Sigmoid colon (tissue), 7 donors: ENCODE measurements around the gene THNSL1. TPM values are rescaled to one million over a fixed set of nuclear protein-coding genes. Genes with fewer than 3 reads are reported as not detected.

Source experiments
- DNase-seq: peaks from one replicate; pipeline ENCODE4 v3.0.0-alpha.2; 2019
- H3K27ac ChIP-seq, 4 donors: fragments of 200-600 bp; sonication (generic); one replicate each; pipeline ENCODE4 v1.5.1; 2016 to 2019; ENCODE audit warnings: mild to moderate bottlenecking in 1 of 4
- H3K27me3 ChIP-seq, 3 donors: fragments of 200-600 bp; sonication (generic); one replicate each; pipeline ENCODE4 v1.5.1; 2019; ENCODE audit warnings: mild to moderate bottlenecking in 1 of 3
- H3K36me3 ChIP-seq, 4 donors: fragments of 200-600 bp; sonication (generic); one replicate each; pipeline ENCODE4 v1.5.1; 2016 to 2019
- H3K4me1 ChIP-seq, 4 donors: fragments of 200-600 bp; sonication (generic); one replicate each; pipeline ENCODE4 v1.5.1; 2017 to 2019
- H3K4me3 ChIP-seq, 4 donors: fragments of 200-600 bp; sonication (generic); one replicate each; pipeline ENCODE4 v1.5.1; 2017 to 2019; ENCODE audit warnings: mild to moderate bottlenecking in 2 of 4, moderate library complexity in 1 of 4
- H3K9me3 ChIP-seq, 4 donors: fragments of 200-600 bp in 3 of 4; sonication (generic) in 3 of 4; one replicate each; pipeline versions ENCODE4 v1.5.1 to v1.6.1; 2013 to 2019
- EP300 ChIP-seq, 4 donors: sonication (generic); formaldehyde crosslinking; IDR thresholded peaks; one replicate each; pipeline ENCODE4 v1.6.1; 2017; ENCODE audit warnings: antibody characterized with exemption in 4 of 4
- POLR2A ChIP-seq, 2 donors: fragments of 450-650 bp; IDR thresholded peaks; one replicate each; pipeline ENCODE4 v1.6.1; 2016; ENCODE audit warnings: antibody characterized with exemption in 2 of 2, mild to moderate bottlenecking in 2 of 2, moderate library complexity in 2 of 2
- POLR2AphosphoS5 ChIP-seq, 4 donors: sonication (generic); formaldehyde crosslinking; IDR thresholded peaks; one replicate each; pipeline ENCODE4 v1.6.1; 2017; ENCODE audit warnings: antibody characterized with exemption in 4 of 4
- WGBS, 2 donors: extraction: QIAGEN DNeasy Blood & Tissue Kit; methylation state at CpG; one replicate each; pipeline ENCODE4 v1.1.7; 2013; 5-methylcytosine and 5-hydroxymethylcytosine counted together
- intact Hi-C: fragments of 100-400 bp; cut with DNase I; formaldehyde crosslinking; loops from one replicate; pipeline ENCODE4 v1.15.1; 2023
- polyA plus RNA-seq, 3 donors: library from polyadenylated mRNA; stranded (reverse); fragments of 200-250 nt; gene quantifications; one replicate each; pipeline ENCODE4 v1.2.3, GENCODE V29; 2013
- total RNA-seq, 4 donors: library from RNA; depleted of rRNA; stranded (reverse); fragments of >200 nt; gene quantifications; one replicate each; pipeline ENCODE4 v1.1.0, GENCODE V29; 2016
- TF ChIP-seq, protein P1 (sequence below), 4 experiments: fragments of 450-650 bp in 3 of 4; fragments of 200-600 bp in 1 of 4; IDR thresholded peaks; one replicate each; pipeline ENCODE4 v1.5.1; 2016 to 2019; ENCODE audit warnings: antibody characterized with exemption in 4 of 4, mild to moderate bottlenecking in 3 of 4, moderate library complexity in 2 of 4
- donor health status: healthy with polysubstance abuse.
- donor health status: Bipolar disorder and iron deficiency.
- donor health status: healthy.

THNSL1 gene
- total and polyA plus RNA-seq, 7 donors = 0.36 to 2.1 (median 1.2) TPM

DNA sequence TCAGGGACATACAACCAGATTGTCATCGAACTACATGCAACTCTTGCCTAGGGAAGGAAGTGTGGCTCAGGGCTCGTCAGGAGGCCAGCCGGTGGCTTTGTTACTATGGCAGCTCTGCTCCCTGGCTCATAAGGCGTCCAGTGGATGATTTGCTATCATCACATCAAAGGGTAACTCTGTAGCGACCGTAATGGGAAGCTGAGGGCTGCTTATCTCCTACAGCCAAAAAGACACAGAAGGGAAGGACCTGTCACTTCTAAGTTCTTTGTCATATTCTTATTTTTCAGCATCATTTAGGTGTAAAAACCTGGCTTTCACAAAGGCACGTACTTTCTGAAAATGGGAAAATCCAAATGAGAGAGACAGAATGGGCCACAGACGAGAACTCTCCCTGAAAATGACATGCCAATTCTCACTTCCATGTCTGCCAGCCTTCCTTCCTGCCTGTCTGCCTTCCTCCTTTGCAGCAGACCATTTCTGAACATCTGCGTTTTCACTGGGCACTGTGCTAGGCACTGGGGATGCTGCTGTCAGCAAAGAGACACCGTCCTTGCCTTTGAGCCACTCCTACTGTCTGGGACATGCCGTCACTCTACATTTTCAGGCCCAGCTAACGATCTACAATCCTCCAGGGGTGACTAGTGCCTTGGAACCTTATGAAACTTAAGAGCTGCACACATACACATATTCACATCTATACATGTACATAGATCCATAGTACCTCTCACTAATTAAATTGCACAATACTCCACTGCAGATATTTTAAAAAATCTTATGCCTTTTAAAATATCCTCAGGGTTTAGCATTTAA, 27.4 kb upstream of the THNSL1 start:
- H3K36me3 ChIP-seq = no peaks in the 10 kb centered on the region
- no peaks in the 10 kb centered on the region for H3K27me3 ChIP-seq
- no peak overlapping the region for H3K27ac ChIP-seq
- no peak overlapping the region for H3K4me3 ChIP-seq
- H3K4me1 ChIP-seq = no peaks in the 10 kb centered on the region
- WGBS, 2 donors = 68 to 86% methylated on average over 12 of the region's 12 CpGs
- intact Hi-C loops = loop anchor here (2.0 kb wide), 1 partner anchor 346 kb away; no protein-coding TSS in a partner anchor
- TF ChIP-seq EP300 (IDR thresholded peaks at IDR 0.05) (no peak), POLR2AphosphoS5 (IDR thresholded peaks at IDR 0.05) (no peak), POLR2A (IDR thresholded peaks at IDR 0.05) (no peak)
- TF ChIP-seq, protein P1, sequence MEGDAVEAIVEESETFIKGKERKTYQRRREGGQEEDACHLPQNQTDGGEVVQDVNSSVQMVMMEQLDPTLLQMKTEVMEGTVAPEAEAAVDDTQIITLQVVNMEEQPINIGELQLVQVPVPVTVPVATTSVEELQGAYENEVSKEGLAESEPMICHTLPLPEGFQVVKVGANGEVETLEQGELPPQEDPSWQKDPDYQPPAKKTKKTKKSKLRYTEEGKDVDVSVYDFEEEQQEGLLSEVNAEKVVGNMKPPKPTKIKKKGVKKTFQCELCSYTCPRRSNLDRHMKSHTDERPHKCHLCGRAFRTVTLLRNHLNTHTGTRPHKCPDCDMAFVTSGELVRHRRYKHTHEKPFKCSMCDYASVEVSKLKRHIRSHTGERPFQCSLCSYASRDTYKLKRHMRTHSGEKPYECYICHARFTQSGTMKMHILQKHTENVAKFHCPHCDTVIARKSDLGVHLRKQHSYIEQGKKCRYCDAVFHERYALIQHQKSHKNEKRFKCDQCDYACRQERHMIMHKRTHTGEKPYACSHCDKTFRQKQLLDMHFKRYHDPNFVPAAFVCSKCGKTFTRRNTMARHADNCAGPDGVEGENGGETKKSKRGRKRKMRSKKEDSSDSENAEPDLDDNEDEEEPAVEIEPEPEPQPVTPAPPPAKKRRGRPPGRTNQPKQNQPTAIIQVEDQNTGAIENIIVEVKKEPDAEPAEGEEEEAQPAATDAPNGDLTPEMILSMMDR (IDR thresholded peaks at IDR 0.05) = no peak
- no peak for DNase-seq
- no peaks in the 10 kb centered on the region for H3K9me3 ChIP-seq

DNA sequence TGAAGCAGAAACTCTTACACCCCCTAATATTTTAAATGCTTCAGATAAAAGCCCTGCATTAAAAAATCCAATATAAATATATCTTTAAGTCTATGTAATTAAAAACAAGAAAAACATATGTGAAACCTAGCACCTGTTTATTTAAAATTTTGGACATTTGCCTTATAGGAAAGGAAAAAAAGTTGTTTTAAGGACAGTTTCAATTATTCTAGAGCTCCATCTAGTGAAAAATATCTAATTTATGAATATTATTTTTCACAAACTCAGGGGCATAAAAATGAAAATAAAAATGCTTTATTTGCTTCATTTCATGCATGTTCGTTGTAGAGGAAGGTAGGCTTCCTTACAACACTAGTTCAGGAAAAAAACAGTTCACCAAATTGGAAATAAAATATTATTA, 26.5 kb upstream of the THNSL1 start:
- Histone ChIP-seq H3K9me3 (no peaks in the 10 kb centered on the region), H3K27me3 (no peaks in the 10 kb centered on the region), H3K4me1 (no peaks in the 10 kb centered on the region), H3K36me3 (no peaks in the 10 kb centered on the region), H3K27ac (no peak overlapping the region), H3K4me3 (no peak overlapping the region)
- intact Hi-C loops = loop anchor here (2.0 kb wide), 1 partner anchor 347 kb away; no protein-coding TSS in a partner anchor
- TF ChIP-seq EP300 (IDR thresholded peaks at IDR 0.05) (no peak), POLR2AphosphoS5 (IDR thresholded peaks at IDR 0.05) (no peak)
- TF ChIP-seq, protein P1 (IDR thresholded peaks at IDR 0.05) = peak in 1 of 4 experiments; percentile 25
- no peak for DNase-seq
- WGBS, 2 donors = 28 to 41% methylated on average over 1 of the region's 1 CpG

DNA sequence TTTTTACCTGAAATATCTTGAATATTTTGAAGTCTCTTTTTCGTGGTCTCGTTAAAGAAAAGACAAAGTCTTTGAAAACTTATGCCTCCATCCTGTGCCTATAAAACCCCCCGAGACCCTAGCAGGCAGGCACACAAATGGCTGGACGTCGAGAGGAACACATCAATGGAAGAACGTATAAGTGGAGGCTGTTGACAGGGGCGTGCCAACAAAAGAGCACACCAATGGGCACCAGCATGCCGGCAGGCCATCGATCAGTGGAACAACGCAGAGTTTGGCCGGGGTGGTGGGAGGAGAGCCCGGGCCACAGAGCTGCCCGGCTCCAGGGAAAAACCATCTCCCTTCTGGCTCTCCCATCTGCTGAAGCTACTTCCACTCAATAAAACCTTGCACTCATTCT, 25.1 kb upstream of the THNSL1 start:
- intact Hi-C loops = no loop called here

DNA sequence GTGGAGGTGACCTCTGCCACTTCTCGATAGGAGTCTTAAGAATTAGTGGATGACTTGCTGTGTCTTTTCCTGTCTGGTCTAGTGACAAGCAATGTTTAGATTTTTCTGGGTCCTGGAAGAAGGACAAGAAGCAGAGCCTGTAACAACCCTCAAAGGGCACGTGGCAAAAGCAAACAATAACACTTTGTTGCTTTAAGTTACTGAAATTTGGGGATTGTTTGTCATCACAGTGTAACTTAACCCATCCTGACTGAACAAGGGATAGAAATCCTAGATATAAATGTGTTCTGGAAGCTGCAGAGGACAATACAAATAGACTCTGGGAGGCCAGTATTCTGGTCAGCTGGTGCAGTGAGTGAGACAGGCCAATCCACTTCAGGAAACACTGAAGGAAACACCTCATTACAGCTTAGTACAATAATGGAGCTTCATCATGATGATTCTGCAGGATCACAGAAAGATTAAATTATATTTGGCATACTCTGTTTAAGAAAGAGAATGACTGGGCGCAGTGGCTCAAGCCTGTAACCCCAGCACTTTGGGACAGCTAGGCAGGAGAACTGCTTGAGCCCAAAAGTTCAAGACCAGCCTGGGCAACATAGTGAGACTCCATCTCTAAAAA, 23.8 kb upstream of the THNSL1 start:
- H3K4me1 ChIP-seq = no peaks in the 10 kb centered on the region
- intact Hi-C loops = no loop called here
- 78 to 84% methylated on average over 3 of the region's 3 CpGs for WGBS, 2 donors

More for the DNA sequence above, 25.1 kb upstream of the THNSL1 start:
- no peaks in the 10 kb centered on the region for H3K4me1 ChIP-seq
- WGBS, 2 donors = 94% methylated on average over 13 of the region's 13 CpGs
- no peak for TF ChIP-seq POLR2A (IDR thresholded peaks at IDR 0.05)
- no peak for TF ChIP-seq EP300 (IDR thresholded peaks at IDR 0.05)
- TF ChIP-seq, protein P1 (IDR thresholded peaks at IDR 0.05) = no peak
- TF ChIP-seq POLR2AphosphoS5 (IDR thresholded peaks at IDR 0.05) = no peak
- H3K9me3 ChIP-seq = no peaks in the 10 kb centered on the region
- H3K4me3 ChIP-seq = no peak overlapping the region
- no peak for DNase-seq
- H3K27me3 ChIP-seq = no peaks in the 10 kb centered on the region
- no peaks in the 10 kb centered on the region for H3K36me3 ChIP-seq
- H3K27ac ChIP-seq = no peak overlapping the region

More for the DNA sequence above, 23.8 kb upstream of the THNSL1 start:
- H3K4me3 ChIP-seq = no peak overlapping the region
- H3K27me3 ChIP-seq = no peaks in the 10 kb centered on the region
- no peaks in the 10 kb centered on the region for H3K36me3 ChIP-seq
- H3K27ac ChIP-seq = no peak overlapping the region
- H3K9me3 ChIP-seq = no peaks in the 10 kb centered on the region
- TF ChIP-seq POLR2A (IDR thresholded peaks at IDR 0.05) (no peak), POLR2AphosphoS5 (IDR thresholded peaks at IDR 0.05) (no peak), EP300 (IDR thresholded peaks at IDR 0.05) (no peak)
- TF ChIP-seq, protein P1 (IDR thresholded peaks at IDR 0.05) = no peak
- DNase-seq = no peak
